HG02885 (cell line): Measurements from ENCODE around the gene EFR3B.
A peak's percentile ranks its signal among the peaks of the same experiment; 100 is the strongest.
"Not testable (repeated sequence)": the region's sequence is repeated elsewhere in the genome, so short reads cannot be mapped to it uniquely, and the experiment has no call there.

ENCODE experiments used
- ATAC-seq: cut with Tn5 transposase; IDR thresholded peaks from one replicate; pipeline ENCODE4 v1.9.1; 2021; ENCODE audit warnings: mild to moderate bottlenecking; ENCODE audit not compliant: unreplicated experiment, poor library complexity

The EFR3B gene, protein sequence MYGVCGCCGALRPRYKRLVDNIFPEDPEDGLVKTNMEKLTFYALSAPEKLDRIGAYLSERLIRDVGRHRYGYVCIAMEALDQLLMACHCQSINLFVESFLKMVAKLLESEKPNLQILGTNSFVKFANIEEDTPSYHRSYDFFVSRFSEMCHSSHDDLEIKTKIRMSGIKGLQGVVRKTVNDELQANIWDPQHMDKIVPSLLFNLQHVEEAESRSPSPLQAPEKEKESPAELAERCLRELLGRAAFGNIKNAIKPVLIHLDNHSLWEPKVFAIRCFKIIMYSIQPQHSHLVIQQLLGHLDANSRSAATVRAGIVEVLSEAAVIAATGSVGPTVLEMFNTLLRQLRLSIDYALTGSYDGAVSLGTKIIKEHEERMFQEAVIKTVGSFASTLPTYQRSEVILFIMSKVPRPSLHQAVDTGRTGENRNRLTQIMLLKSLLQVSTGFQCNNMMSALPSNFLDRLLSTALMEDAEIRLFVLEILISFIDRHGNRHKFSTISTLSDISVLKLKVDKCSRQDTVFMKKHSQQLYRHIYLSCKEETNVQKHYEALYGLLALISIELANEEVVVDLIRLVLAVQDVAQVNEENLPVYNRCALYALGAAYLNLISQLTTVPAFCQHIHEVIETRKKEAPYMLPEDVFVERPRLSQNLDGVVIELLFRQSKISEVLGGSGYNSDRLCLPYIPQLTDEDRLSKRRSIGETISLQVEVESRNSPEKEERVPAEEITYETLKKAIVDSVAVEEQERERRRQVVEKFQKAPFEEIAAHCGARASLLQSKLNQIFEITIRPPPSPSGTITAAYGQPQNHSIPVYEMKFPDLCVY

DNA sequence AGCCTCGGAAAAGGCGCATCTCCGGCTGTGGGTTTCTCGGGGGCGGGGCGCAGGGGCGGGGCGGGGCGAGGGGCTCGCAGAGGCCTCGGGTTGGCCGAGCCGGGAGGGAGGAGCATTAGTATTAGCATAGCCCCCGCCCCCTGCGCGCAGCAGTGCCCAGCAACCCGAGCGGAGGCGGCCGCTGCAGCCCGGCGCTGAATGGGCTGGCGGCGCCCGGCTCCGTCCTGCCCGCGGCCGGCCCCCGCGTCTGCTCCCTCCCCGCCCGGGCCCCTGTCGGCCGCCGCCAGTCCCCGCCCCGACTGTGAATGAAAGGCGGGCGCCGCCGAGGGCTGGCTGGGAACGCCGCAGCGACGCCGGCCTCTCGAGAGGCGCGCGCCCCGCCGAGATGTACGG lies at the start of gene EFR3B:
Gene EFR3B, plus strand, starts transcription at position 149 of the 393 bp plus-strand sequence. Its CDS starts 237 bp downstream, at position 386.
- peak; percentile 92 for ATAC-seq

DNA sequence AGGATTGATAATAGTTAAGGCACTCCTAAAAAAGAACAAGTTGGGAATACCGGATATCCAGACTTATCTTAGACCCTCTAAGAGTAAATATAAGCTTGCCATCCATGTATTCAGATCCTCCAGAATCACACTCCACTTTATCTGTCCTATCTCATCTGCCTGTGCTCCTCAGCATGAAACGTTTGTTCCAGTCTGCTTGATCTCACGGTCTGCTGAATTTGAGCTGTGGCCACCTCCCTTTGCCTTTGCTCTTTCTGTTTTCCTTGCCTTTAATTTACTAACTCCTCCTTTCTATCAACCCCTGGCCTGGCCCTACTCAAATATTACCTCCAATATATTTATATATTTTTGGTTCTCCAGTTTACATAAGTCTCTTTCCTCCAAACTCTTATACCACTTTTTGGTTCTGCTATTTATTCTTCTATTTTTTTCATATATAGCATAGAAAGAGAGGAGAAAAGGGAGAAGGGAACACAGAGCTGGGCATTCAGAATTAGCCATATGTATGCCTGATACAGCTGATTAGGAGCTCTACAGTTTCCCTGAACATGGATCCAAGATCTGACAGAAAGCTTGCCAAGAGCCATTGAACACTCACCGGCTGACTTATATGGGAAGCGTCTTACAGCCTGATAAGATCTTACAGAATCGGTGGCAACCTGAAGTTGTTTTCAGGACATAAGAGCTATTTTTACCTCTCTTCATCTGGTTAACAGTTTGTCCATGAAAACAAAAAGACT lies 48.3 kb upstream of the EFR3B start:
- ATAC-seq, result no peak

- no peak for ATAC-seq
These were observed 47.6 kb upstream of the EFR3B start for GRCh38 chr2:24994146-24994724.

DNA sequence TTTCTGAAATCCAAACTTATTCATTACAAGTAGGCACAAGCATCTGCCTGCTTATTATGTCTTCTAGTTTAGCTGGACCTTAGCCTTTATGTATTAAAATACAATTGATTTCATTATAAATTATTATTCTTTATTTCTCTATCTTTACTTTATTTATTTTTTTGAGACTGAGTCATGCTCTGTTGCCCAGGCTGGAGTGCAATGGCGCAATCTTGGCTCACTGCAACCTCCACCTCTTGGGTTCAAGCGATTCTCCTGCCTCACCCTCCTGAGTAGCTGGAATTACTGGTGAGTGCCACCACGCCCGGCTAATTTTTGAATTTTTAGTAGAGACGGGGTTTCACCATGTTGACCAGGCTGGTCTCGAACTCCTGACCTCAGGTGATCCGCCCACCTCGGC lies 42.8 kb upstream of the EFR3B start:
- not testable (repeated sequence) for ATAC-seq

DNA sequence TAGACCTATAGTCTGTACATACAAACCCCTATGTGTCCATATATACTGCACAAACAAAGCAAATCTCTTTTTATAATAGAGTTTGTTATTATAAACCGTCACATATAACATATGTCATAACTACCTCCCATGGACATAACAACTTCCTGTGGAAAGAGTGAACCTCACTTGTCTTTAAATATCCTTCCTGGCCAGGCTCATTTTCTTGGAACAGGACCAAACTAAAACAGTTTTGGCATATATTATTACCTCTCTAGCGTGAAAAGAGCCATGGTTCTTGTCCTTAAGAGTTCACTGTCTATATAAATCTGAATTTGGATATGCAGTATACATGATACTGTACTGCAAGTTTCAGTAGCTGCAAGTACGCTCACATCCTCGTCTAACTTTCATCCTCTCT lies 41.8 kb upstream of the EFR3B start:
- no peak for ATAC-seq

- no peak for ATAC-seq
These were observed 41.2 kb upstream of the EFR3B start for GRCh38 chr2:25000503-25001324.

- ATAC-seq, result no peak
These were observed 40.6 kb upstream of the EFR3B start for GRCh38 chr2:25001325-25001637.

DNA sequence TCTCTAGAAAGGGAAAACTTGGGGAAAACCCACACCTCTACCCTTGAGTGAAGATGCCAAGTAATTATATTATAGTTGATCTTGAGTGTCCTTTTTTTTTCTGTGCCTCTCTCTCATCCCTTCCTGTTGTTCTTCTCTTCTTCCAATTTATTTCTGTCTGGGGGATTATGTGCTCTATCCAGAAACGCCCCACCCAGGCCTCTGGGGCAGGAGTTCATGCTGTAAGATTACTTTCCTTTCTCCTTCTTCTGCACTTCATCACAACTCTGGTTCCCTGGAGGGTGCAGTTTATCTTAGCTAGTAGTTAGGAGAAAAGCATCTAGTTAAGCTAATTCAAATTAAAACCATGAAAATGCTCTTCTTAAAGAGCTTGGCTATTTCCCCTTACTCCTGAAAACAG lies 39.8 kb upstream of the EFR3B start:
- ATAC-seq, result no peak

DNA sequence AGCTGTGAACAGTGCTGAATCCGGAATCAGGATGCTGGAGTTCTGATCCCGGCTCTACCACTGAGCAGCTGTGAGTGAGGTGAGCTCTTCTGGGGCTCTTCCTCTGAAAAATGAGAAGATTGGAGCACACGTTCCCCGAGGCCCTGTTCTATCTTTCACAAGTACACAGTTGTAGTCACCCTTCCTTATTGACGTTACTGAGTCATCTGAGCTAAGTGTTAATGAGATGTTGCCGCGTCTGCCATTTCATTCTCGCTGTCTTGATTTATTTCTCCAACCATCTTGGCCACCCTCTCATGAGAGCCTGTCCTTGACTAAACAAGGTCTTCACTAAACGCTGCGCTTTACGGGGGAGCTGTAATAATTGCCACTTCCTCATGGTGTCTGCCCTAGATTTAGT lies 31.9 kb upstream of the EFR3B start:
- no peak for ATAC-seq

DNA sequence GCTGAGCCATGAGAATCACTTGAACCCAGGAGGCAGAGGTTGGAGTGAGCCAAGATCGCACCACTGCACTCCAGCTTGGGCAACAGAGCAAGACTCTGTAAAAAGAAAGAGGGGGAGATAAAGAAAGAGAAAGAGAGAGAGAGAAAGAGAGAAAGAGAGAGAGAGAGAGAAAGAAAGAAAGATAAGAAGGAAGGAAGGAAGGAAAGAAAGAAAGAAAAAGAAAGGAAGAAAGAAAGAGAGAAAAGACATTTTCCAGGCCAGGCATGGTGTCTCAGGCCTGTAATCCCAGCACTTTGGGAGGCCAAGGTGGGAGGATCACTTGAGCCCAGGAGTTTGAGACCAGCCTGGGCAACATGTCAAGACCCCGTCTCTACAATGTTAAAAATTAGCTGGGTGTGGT lies 30.5 kb upstream of the EFR3B start:
- not testable (repeated sequence) for ATAC-seq

DNA sequence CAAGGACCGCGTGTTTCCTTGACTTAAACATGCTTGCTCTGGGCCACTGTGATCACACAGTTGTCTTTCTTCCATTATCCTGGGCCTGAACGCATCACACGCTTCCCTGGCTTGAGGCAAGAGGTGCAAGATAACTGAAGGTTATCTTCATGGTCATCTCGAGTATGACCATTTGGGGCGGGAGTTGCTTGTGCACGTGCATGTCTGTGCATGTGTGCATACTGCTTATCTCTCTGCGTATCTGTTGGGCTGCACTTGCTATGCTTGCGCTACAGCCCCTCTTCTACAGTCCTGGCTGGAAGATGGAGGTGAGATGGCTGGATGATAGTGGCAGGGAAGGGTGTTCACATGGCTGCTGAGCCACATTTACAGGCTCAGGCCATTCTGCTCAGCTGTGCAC lies 27.2 kb upstream of the EFR3B start:
- ATAC-seq, result no peak

DNA sequence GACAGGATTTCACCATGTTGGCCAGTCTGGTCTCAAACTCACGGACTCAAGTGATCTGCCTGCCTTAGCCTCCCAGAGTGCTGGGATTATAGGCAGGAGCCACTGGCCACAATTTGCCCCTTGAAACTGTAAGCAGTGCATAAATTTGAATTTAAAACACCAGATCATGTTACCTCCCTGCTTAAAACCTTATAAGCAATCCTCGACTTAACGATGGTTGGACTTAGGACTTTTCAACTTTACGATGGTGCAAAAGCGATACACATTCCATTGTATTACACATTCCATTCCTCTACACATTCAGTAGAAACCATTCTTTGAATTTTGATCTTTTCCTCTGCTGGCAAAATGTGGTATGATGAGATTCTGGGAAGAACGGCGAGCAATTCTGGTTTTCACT lies 23.2 kb upstream of the EFR3B start:
- no peak for ATAC-seq

DNA sequence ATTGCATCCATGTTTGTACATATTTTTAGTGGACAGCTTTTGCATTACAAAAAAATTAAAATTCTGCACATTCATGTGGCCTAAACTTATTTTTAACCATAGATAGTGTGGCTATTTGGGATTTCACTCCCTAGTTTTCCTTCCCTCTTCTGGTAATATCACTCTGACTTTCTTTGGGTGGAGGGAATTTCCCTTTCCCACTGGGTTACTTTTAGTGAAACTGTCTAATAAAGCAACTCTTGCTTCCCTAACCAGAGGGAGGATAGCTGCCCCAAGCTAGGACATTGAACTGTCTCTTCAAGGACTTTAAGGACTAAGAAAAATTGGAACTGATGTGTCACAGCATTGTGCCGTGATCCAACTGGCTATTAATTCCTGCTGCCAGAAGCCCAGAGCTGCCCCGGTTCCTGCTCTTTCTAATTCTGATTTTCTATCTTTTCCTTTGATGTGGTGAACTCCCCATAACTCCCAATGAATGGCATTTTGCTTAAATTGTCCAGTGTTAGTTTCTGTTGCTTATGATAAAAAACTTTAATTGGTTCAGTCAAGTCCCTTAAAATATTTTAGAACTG lies 20.0 kb upstream of the EFR3B start:
- ATAC-seq, result no peak

DNA sequence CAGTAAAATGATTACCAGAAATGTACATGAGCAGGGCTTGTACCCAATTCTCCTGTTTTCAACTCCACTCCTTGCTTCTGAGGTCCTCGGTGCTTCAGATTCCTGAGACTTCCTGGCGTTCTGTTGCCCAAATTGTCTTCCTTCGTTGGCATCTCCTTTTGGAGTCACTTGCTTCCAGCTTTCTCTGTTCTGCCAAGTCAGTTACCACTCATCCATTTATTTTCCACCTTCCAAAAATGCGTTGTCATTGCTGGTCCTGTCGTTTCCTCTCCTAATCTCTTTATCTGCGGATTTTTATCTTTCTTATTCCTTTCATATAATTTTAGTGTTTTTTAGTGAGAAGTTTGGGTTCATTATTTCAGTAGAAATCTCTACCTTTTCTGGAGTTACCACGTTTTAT lies 18.5 kb upstream of the EFR3B start:
- ATAC-seq, result no peak

- no peak for ATAC-seq
These were observed 16.5 kb upstream of the EFR3B start for GRCh38 chr2:25025229-25026007.

DNA sequence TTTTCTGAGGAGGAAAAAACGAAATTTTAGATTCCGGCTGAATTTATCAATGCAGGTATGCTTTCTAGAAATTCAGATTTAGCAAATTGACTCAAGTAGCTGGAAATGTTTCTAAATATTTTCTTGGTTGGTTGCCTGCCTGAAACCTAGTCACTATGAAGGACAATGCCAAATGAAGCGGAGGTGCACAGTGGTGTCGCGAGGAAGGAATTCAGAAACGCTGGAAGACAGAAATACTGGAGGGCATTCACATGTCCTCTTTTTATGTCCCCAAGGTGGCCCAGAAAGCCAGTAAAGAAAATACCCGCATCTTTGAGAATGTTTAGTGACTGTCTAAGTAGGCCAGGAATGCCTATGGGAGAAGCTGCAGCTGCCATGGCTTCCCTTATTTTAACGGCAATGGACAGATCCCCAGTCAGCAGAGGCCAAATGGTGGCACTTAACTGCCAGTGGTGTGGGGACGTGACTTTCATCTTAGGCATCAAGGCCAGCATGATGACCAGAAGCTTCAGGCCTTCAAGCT lies 15.8 kb upstream of the EFR3B start:
- no peak for ATAC-seq

DNA sequence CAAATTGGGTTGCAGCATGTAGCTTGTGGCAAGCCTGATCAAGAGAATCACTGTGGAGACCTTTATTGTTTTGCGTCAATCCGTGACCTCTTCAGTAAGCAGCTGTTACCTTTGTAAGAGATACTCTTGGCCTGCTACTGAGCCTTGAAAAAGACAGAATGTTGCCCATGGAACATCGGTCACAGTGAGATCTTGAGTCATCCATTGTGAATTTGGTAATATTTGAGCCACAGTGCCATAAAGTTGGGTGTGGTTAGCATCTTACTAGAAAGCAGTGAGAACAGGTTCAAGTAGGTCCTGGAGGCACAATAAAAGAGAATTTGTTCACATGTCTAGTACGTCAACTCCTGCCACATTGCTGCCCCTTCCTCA lies 12.7 kb upstream of the EFR3B start:
- no peak for ATAC-seq

- no peak for ATAC-seq
These were observed 11.2 kb upstream of the EFR3B start for GRCh38 chr2:25030702-25031101.

DNA sequence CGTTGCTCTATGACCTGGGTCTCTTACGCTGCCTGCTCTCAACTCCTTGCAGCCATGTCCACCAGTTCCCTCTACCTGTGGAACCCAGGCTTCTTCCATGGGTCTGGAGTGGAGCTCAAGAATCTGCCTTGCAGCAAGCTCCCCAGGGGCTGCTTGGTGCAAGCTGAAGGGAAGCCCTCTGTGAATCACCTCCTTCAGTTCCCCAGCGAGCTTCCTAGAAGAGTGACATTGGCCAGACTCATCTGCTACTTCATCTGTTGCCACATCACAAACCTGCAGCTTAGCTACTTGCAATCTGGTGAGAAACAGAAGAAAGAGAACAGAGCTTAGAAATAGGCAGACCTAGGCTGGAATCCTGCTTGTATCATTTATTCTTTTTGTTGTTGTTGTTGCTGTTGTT lies 9.8 kb upstream of the EFR3B start:
- ATAC-seq, result no peak
